Neural cell (in vitro differentiated cells): ENCODE data around the gene FAF1. TPM values are rescaled to one million over a fixed set of nuclear protein-coding genes. Genes with fewer than 3 reads are reported as not detected.

Source experiments
- H2AFZ ChIP-seq: fragments of 200-600, 300-800 bp; sonication (generic), shearing (Covaris generic); 2 replicates; pipeline ENCODE4 v1.6.0; 2014; ENCODE audit warnings: low read depth, mild to moderate bottlenecking, antibody characterized with exemption, low read length, moderate library complexity
- H3F3A ChIP-seq: fragments of 200-600 bp; shearing (Covaris generic); 2 replicates; pipeline ENCODE4 v1.6.1; 2016; ENCODE audit warnings: mild to moderate bottlenecking, moderate library complexity, mixed read lengths, antibody characterized with exemption, low read length; ENCODE audit not compliant: insufficient read depth, poor library complexity, severe bottlenecking
- H3K27ac ChIP-seq: fragments of 200-600, 300-800 bp; sonication (generic), shearing (Covaris generic); 2 replicates; pipeline ENCODE4 v1.5.1; 2014; ENCODE audit warnings: mild to moderate bottlenecking, low read length, moderate library complexity
- H3K27me3 ChIP-seq: fragments of 300-800, 200-600 bp; sonication (generic), shearing (Covaris generic); 2 replicates; pipeline ENCODE4 v1.6.0; 2014; ENCODE audit warnings: mild to moderate bottlenecking, low read depth, low read length, moderate library complexity; ENCODE audit not compliant: insufficient read depth
- H3K36me3 ChIP-seq: fragments of 300-800, 200-600 bp; sonication (generic), shearing (Covaris generic); 2 replicates; pipeline ENCODE4 v1.5.1; 2014; ENCODE audit warnings: mild to moderate bottlenecking, antibody characterized with exemption, low read length, moderate library complexity; ENCODE audit not compliant: insufficient read depth
- H3K4me2 ChIP-seq: fragments of 300-800, 200-600 bp; sonication (generic), shearing (Covaris generic); 2 replicates; pipeline ENCODE4 v1.6.0; 2014; ENCODE audit warnings: mild to moderate bottlenecking, low read length
- H3K4me3 ChIP-seq: fragments of 300-800, 200-600 bp; sonication (generic), shearing (Covaris generic); 2 replicates; pipeline ENCODE4 v1.5.1; 2014; ENCODE audit warnings: mild to moderate bottlenecking, low read length, moderate library complexity
- H3K79me2 ChIP-seq: fragments of 200-600 bp; shearing (Covaris generic); replicated peaks from 2 replicates; pipeline ENCODE4 v1.6.0; 2014; ENCODE audit warnings: mild to moderate bottlenecking, low read length, moderate library complexity; ENCODE audit not compliant: insufficient read depth
- H3K9ac ChIP-seq: fragments of 300-800, 200-600 bp; sonication (generic), shearing (Covaris generic); 2 replicates; pipeline ENCODE4 v1.6.1; 2016; ENCODE audit warnings: mild to moderate bottlenecking, low read length, mixed read lengths
- H3K9me2 ChIP-seq: fragments of 200-600 bp; shearing (Covaris generic); 2 replicates; pipeline ENCODE4 v1.6.1; 2016; ENCODE audit warnings: mild to moderate bottlenecking, low read length, mixed read lengths; ENCODE audit not compliant: insufficient read depth
- H3K9me3 ChIP-seq: fragments of 200-600, 300-800 bp; sonication (generic), shearing (Covaris generic); 2 replicates; pipeline ENCODE4 v1.6.1; 2016; ENCODE audit warnings: mild to moderate bottlenecking, mixed run types, low read length, moderate library complexity, mixed read lengths
- H4K20me1 ChIP-seq: fragments of 200-600 bp; shearing (Covaris generic); 2 replicates; pipeline ENCODE4 v1.6.1; 2016; ENCODE audit warnings: mild to moderate bottlenecking, mixed run types; ENCODE audit not compliant: insufficient read depth
- CTCF ChIP-seq: fragments of 450-650 bp; IDR thresholded peaks from 2 replicates; pipeline ENCODE4 v1.5.1; 2014; ENCODE audit warnings: antibody characterized with exemption, mild to moderate bottlenecking, moderate library complexity; ENCODE audit not compliant: poor library complexity, severe bottlenecking
- EP300 ChIP-seq: fragments of 450-650 bp; conservative IDR thresholded peaks from 2 replicates; pipeline ENCODE4 v1.6.1; 2014; ENCODE audit warnings: antibody characterized with exemption, mild to moderate bottlenecking, moderate library complexity; ENCODE audit not compliant: poor library complexity, severe bottlenecking
- EZH2 ChIP-seq: fragments of 200-600, 300-800 bp; shearing (Covaris generic), sonication (generic); IDR thresholded peaks from 2 replicates; pipeline ENCODE4 v1.6.1; 2014; ENCODE audit warnings: antibody characterized with exemption, low read length, borderline replicate concordance, mild to moderate bottlenecking; ENCODE audit not compliant: insufficient read depth, poor library complexity, severe bottlenecking
- MXI1 ChIP-seq: fragments of 450-650 bp; conservative IDR thresholded peaks from 2 replicates; pipeline ENCODE4 v1.6.1; 2014; ENCODE audit warnings: antibody characterized with exemption, mild to moderate bottlenecking; ENCODE audit not compliant: poor library complexity, severe bottlenecking
- POLR2AphosphoS5 ChIP-seq: IDR thresholded peaks from 2 replicates; pipeline ENCODE4 v1.6.1; 2012
- RAD21 ChIP-seq: fragments of 450-650 bp; conservative IDR thresholded peaks from 2 replicates; pipeline ENCODE4 v1.6.1; 2014; ENCODE audit warnings: antibody characterized with exemption, mild to moderate bottlenecking, moderate library complexity
- SMC3 ChIP-seq: fragments of 450-650 bp; conservative IDR thresholded peaks from 2 replicates; pipeline ENCODE4 v1.6.1; 2014; ENCODE audit warnings: antibody characterized with exemption, mild to moderate bottlenecking, moderate library complexity; ENCODE audit not compliant: poor library complexity
- TAF1 ChIP-seq: IDR thresholded peaks from 2 replicates; pipeline ENCODE4 v1.6.1; 2012; ENCODE audit warnings: low read depth
- polyA plus RNA-seq: library from polyadenylated mRNA; depleted of rRNA; stranded (reverse); fragments of >200 nt; gene quantifications from 2 replicates; pipeline ENCODE4 v1.2.3, GENCODE V29; 2014
- TF ChIP-seq, protein P1 (sequence below): IDR thresholded peaks from 2 replicates; pipeline ENCODE4 v1.6.1; 2012; ENCODE audit warnings: borderline replicate concordance

Gene FAF1
- polyA plus RNA-seq, 1 donor from 2014 or later = 52.1 TPM

DNA sequence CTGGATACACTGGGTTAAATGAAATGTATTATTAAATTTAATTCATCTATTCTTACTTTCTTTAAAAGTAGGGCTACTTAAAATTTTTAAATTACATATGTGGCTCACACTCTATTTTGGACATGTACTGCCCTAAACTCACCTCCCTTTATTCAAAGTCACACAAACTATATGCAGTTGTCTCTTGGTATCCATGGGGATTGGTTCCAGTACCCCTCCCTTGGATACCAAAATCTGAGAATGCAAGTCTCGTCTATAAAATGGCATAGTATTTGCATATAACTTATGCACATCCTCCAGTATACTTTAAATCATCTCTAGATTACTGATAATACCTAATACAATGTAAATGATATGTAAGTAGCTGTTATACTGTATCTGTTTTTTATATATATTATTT lies 57.6 kb downstream of the FAF1 start:
- H3K79me2 ChIP-seq = no peaks in the 10 kb centered on the region
- H2AFZ ChIP-seq = no peak overlapping the region
- no peaks in the 10 kb centered on the region for H3F3A ChIP-seq
- no peak overlapping the region for H3K4me2 ChIP-seq
- no peaks in the 10 kb centered on the region for H3K27me3 ChIP-seq
- H3K9me2 ChIP-seq = no peaks in the 10 kb centered on the region
- no peaks in the 10 kb centered on the region for H3K36me3 ChIP-seq
- H4K20me1 ChIP-seq = no peaks in the 10 kb centered on the region
- TF ChIP-seq, protein P1, sequence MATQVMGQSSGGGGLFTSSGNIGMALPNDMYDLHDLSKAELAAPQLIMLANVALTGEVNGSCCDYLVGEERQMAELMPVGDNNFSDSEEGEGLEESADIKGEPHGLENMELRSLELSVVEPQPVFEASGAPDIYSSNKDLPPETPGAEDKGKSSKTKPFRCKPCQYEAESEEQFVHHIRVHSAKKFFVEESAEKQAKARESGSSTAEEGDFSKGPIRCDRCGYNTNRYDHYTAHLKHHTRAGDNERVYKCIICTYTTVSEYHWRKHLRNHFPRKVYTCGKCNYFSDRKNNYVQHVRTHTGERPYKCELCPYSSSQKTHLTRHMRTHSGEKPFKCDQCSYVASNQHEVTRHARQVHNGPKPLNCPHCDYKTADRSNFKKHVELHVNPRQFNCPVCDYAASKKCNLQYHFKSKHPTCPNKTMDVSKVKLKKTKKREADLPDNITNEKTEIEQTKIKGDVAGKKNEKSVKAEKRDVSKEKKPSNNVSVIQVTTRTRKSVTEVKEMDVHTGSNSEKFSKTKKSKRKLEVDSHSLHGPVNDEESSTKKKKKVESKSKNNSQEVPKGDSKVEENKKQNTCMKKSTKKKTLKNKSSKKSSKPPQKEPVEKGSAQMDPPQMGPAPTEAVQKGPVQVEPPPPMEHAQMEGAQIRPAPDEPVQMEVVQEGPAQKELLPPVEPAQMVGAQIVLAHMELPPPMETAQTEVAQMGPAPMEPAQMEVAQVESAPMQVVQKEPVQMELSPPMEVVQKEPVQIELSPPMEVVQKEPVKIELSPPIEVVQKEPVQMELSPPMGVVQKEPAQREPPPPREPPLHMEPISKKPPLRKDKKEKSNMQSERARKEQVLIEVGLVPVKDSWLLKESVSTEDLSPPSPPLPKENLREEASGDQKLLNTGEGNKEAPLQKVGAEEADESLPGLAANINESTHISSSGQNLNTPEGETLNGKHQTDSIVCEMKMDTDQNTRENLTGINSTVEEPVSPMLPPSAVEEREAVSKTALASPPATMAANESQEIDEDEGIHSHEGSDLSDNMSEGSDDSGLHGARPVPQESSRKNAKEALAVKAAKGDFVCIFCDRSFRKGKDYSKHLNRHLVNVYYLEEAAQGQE = no peak
- no peak for TF ChIP-seq EP300
- no peak for TF ChIP-seq RAD21
- TF ChIP-seq EZH2 = no peak
- TF ChIP-seq SMC3 = no peak
- no peak for TF ChIP-seq TAF1
- TF ChIP-seq MXI1 = no peak
- TF ChIP-seq POLR2AphosphoS5 = no peak
- H3K9ac ChIP-seq = no peak overlapping the region
- no peak overlapping the region for H3K27ac ChIP-seq
- H3K9me3 ChIP-seq = no peaks in the 10 kb centered on the region
- no peak overlapping the region for H3K4me3 ChIP-seq

DNA sequence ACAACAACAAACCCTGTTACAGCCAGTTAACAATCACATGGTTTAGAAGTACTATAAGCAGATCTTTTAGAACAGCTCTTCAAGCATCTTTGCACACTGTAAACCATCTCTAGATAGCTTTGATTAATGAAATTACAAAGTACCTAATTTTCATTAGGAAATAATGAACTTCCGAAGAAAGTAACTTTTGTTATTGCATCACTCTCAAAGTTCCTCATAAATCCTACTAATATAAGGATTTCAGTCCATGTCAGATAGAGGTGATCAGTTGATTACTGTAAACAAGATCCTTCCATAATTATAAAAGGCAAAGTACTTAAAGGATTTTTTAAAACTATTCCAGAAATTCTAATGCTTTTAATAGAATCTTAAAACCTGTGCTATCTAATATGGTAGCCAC lies 58.2 kb downstream of the FAF1 start:
- TF ChIP-seq, protein P1 = no peak
- TF ChIP-seq SMC3 = no peak
- TF ChIP-seq RAD21 = no peak
- no peak for TF ChIP-seq EZH2
- no peak for TF ChIP-seq TAF1
- TF ChIP-seq MXI1 = no peak
- no peak for TF ChIP-seq EP300
- TF ChIP-seq CTCF = no peak
- TF ChIP-seq POLR2AphosphoS5 = no peak
- H3K9me3 ChIP-seq = no peaks in the 10 kb centered on the region
- no peaks in the 10 kb centered on the region for H3F3A ChIP-seq
- no peaks in the 10 kb centered on the region for H3K79me2 ChIP-seq
- no peak overlapping the region for H3K27ac ChIP-seq
- no peak overlapping the region for H2AFZ ChIP-seq
- H3K9me2 ChIP-seq = no peaks in the 10 kb centered on the region
- H3K27me3 ChIP-seq = no peaks in the 10 kb centered on the region
- H3K9ac ChIP-seq = no peak overlapping the region
- no peaks in the 10 kb centered on the region for H4K20me1 ChIP-seq
- no peaks in the 10 kb centered on the region for H3K36me3 ChIP-seq
- H3K4me2 ChIP-seq = no peak overlapping the region
- no peak overlapping the region for H3K4me3 ChIP-seq
